NCI-H128 (cell line): ENCODE data around the gene LY6G6F.

Experiments used
- DNase-seq: peaks from one replicate; lab custom pipeline; 2025; ENCODE audit not compliant: unreplicated experiment; lab: John Stamatoyannopoulos, UW

Gene LY6G6F

GRCh38 chr6:31706599-31706998 is at the start of gene LY6G6F:
Gene LY6G6F (plus strand): TSS chr6:31706866. CDS start chr6:31706907, 41 bp downstream.
- no peak for DNase-seq

- DNase-seq: no peak
These were observed 49.1 kb upstream of the LY6G6F start for GRCh38 chr6:31657406-31658157.

- DNase-seq: no peak
These were observed 48.4 kb upstream of the LY6G6F start for GRCh38 chr6:31658158-31658688.

- DNase-seq: no peak
These were observed 47.5 kb upstream of the LY6G6F start for GRCh38 chr6:31658983-31659648.

- no peak for DNase-seq
These were observed 46.9 kb upstream of the LY6G6F start for GRCh38 chr6:31659649-31660380.

- DNase-seq: peak; percentile 44
These were observed 46.0 kb upstream of the LY6G6F start, which contains the start of gene C6orf47 for GRCh38 chr6:31660381-31661261. Gene C6orf47 (minus strand): TSS chr6:31660778. CDS start chr6:31659947, 831 bp downstream.

- no peak for DNase-seq
These were observed 45.2 kb upstream of the LY6G6F start for GRCh38 chr6:31661262-31662123.

- DNase-seq: no peak
These were observed 44.4 kb upstream of the LY6G6F start for GRCh38 chr6:31662124-31662723.

GRCh38 chr6:31663126-31663960 is 43.3 kb upstream of the LY6G6F start:
- no peak for DNase-seq

GRCh38 chr6:31663961-31664789 is 42.5 kb upstream of the LY6G6F start:
- no peak for DNase-seq

GRCh38 chr6:31664790-31665500 is 41.7 kb upstream of the LY6G6F start, which contains the start of gene GPANK1:
Gene GPANK1 (minus strand): TSS chr6:31664997. CDS start chr6:31664478, 519 bp downstream.
- DNase-seq: peak; percentile 81

GRCh38 chr6:31665501-31666336 is 40.9 kb upstream of the LY6G6F start, which contains the start of gene CSNK2B:
Gene CSNK2B (plus strand): TSS chr6:31666080. CDS start chr6:31666832, 752 bp downstream.
- DNase-seq: peak; percentile 95

- no peak for DNase-seq
These were observed 40.2 kb upstream of the LY6G6F start for GRCh38 chr6:31666337-31666965.

- DNase-seq: no peak
These were observed 37.0 kb upstream of the LY6G6F start, which contains the start of gene LY6G5B for GRCh38 chr6:31669676-31670075. Gene LY6G5B (plus strand): TSS chr6:31669976. CDS start chr6:31670951, 975 bp downstream.

- no peak for DNase-seq
These were observed 30.3 kb upstream of the LY6G6F start for GRCh38 chr6:31676322-31676903.
